GM23338 (cell line): ENCODE results near the gene TPRX1. TPM values are rescaled to one million over a fixed set of nuclear protein-coding genes. Genes with fewer than 3 reads are reported as not detected.

Source experiments
- ATAC-seq: fragments of 200-7000 bp; cut with Tn5 transposase; 3 replicates; pipeline ENCODE4 v1.9.1; 2020
- DNase-seq: peaks from one replicate; pipeline ENCODE4 v3.0.0-alpha.2; 2015; ENCODE audit warnings: low spot score
- H2AFZ ChIP-seq: fragments of 200-600 bp; sonication (generic); 2 replicates; pipeline ENCODE4 v1.8.0; 2016; ENCODE audit warnings: antibody characterized with exemption, mild to moderate bottlenecking, moderate library complexity
- H3F3A ChIP-seq: fragments of 200-600 bp; sonication (generic); replicated peaks from 2 replicates; pipeline ENCODE4 v1.8.0; 2017; ENCODE audit warnings: antibody characterized with exemption, mixed run types, low read depth
- H3K27ac ChIP-seq: fragments of 200-600 bp; sonication (generic); 2 replicates; pipeline ENCODE4 v1.6.1; 2016; ENCODE audit warnings: low read depth
- H3K27me3 ChIP-seq: fragments of 200-600 bp; sonication (generic); 2 replicates; pipeline ENCODE4 v1.8.0; 2016; ENCODE audit warnings: mild to moderate bottlenecking, mixed run types, moderate library complexity; ENCODE audit not compliant: insufficient read depth
- H3K36me3 ChIP-seq: fragments of 200-600 bp; sonication (generic); 2 replicates; pipeline ENCODE4 v1.8.0; 2016; ENCODE audit warnings: mild to moderate bottlenecking; ENCODE audit not compliant: insufficient read depth
- H3K4me1 ChIP-seq: fragments of 200-600 bp; sonication (generic); 2 replicates; pipeline ENCODE4 v1.8.0; 2016; ENCODE audit warnings: mild to moderate bottlenecking, moderate library complexity; ENCODE audit not compliant: insufficient read depth
- H3K4me2 ChIP-seq: fragments of 200-600 bp; sonication (generic); 2 replicates; pipeline ENCODE4 v1.7.1; 2017; ENCODE audit warnings: mixed run types
- H3K4me3 ChIP-seq: fragments of 200-600 bp; sonication (generic); 2 replicates; pipeline ENCODE4 v1.6.1; 2016; ENCODE audit warnings: mixed run types
- H3K79me2 ChIP-seq: fragments of 200-600 bp; sonication (generic); replicated peaks from 2 replicates; pipeline ENCODE4 v1.8.0; 2017; ENCODE audit warnings: mild to moderate bottlenecking; ENCODE audit not compliant: insufficient read depth
- H3K9me2 ChIP-seq: fragments of 200-600 bp; sonication (generic); 2 replicates; pipeline ENCODE4 v1.8.0; 2017; ENCODE audit not compliant: insufficient read depth
- H4K20me1 ChIP-seq: fragments of 200-600 bp; sonication (generic); replicated peaks from 2 replicates; pipeline ENCODE4 v1.8.0; 2017; ENCODE audit warnings: mild to moderate bottlenecking; ENCODE audit not compliant: insufficient read depth
- H3K27ac Mint-ChIP-seq: 2 replicates; pipeline ENCODE4 v1.8.0; 2020; ENCODE audit warnings: inconsistent platforms, mild to moderate bottlenecking, moderate library complexity, mixed read lengths
- H3K27me3 Mint-ChIP-seq: 3 replicates; pipeline ENCODE4 v1.8.0; 2022; ENCODE audit warnings: low read depth, mild to moderate bottlenecking, moderate library complexity, mixed read lengths, inconsistent platforms; ENCODE audit not compliant: insufficient read depth, poor library complexity
- H3K36me3 Mint-ChIP-seq: 3 replicates; pipeline ENCODE4 v1.8.0; 2021; ENCODE audit warnings: low read depth, mild to moderate bottlenecking, inconsistent platforms, moderate library complexity, mixed read lengths
- H3K4me1 Mint-ChIP-seq: 3 replicates; pipeline ENCODE4 v1.8.0; 2020; ENCODE audit warnings: mild to moderate bottlenecking, inconsistent platforms, mixed read lengths
- H3K4me3 Mint-ChIP-seq: 3 replicates; pipeline ENCODE4 v1.8.0; 2021; ENCODE audit warnings: moderate library complexity, mild to moderate bottlenecking, inconsistent platforms, mixed read lengths
- H3K9me3 Mint-ChIP-seq: 3 replicates; pipeline ENCODE4 v1.8.0; 2020; ENCODE audit warnings: moderate library complexity, mild to moderate bottlenecking, inconsistent platforms, mixed read lengths
- CREB1 ChIP-seq: fragments of 250-450 bp; sonication (Bioruptor Pico); IDR thresholded peaks from 2 replicates; pipeline ENCODE4 v1.5.0; 2020; ENCODE audit warnings: low read depth, mild to moderate bottlenecking, moderate library complexity
- CTCF ChIP-seq, 2 experiments: fragments of 200-600 bp in 1 of 2; sonication (generic) in 1 of 2; conservative IDR thresholded peaks; 2 replicates each; pipeline versions ENCODE4 v1.5.1 to v1.6.1; 2016 to 2017; ENCODE audit warnings: antibody characterized with exemption in 2 of 2, low read depth in 2 of 2, mild to moderate bottlenecking in 2 of 2, moderate library complexity in 1 of 2
- ETS1 ChIP-seq: IDR thresholded peaks from 2 replicates; pipeline ENCODE4 v1.6.1; 2016; ENCODE audit warnings: antibody characterized with exemption
- EZH2 ChIP-seq: fragments of 200-600 bp; sonication (generic); IDR thresholded peaks from one replicate; pipeline ENCODE4 v1.8.0; 2017; ENCODE audit warnings: antibody characterized with exemption, mild to moderate bottlenecking, low read depth; ENCODE audit not compliant: unreplicated experiment
- JUNB ChIP-seq: IDR thresholded peaks from one replicate; pipeline ENCODE4 v1.6.1; 2016; ENCODE audit warnings: antibody characterized with exemption; ENCODE audit not compliant: unreplicated experiment
- NANOG ChIP-seq: IDR thresholded peaks from 2 replicates; pipeline ENCODE4 v1.6.1; 2016; ENCODE audit warnings: antibody characterized with exemption, borderline replicate concordance
- REST ChIP-seq: IDR thresholded peaks from one replicate; pipeline ENCODE4 v1.6.1; 2018; ENCODE audit warnings: antibody characterized with exemption; ENCODE audit not compliant: unreplicated experiment
- STAT1 ChIP-seq: IDR thresholded peaks from one replicate; pipeline ENCODE4 v1.6.1; 2016; ENCODE audit warnings: antibody characterized with exemption; ENCODE audit not compliant: unreplicated experiment
- ZNF114 ChIP-seq: fragments of 250-450 bp; sonication (Bioruptor Pico); IDR thresholded peaks from 2 replicates; pipeline ENCODE4 v1.5.0; 2020; ENCODE audit warnings: mild to moderate bottlenecking, moderate library complexity
- ZNF331 ChIP-seq: fragments of 250-450 bp; sonication (Bioruptor Pico); IDR thresholded peaks from 2 replicates; pipeline ENCODE4 v1.5.0; 2020; ENCODE audit warnings: low read depth, mild to moderate bottlenecking, moderate library complexity
- polyA plus RNA-seq: library from polyadenylated mRNA; unstranded; fragments of >200 nt; fragmentation: Nextera tagmentation; extraction: Ambion mirVana; gene quantifications from 2 replicates; pipeline ENCODE4 v1.2.1, GENCODE V29; 2016
- total RNA-seq: library from RNA; depleted of rRNA; stranded (reverse); fragments of >200 nt; shearing (Covaris generic); gene quantifications from 2 replicates; pipeline ENCODE4 v1.2.3, GENCODE V29; 2014

Gene TPRX1
- total and polyA plus RNA-seq, 2 experiments from 2014 or later: 0.28 TPM; not detected in 1

GRCh38 chr19:47801270-47801669, 3.1 kb downstream of the TPRX1 start (continued):
- TF ChIP-seq CTCF (conservative IDR thresholded peaks at IDR 0.05; ENCODE audit: low read depth in 2 of 2): no peak
- no peak for TF ChIP-seq EZH2
- TF ChIP-seq ZNF114: no peak
- no peak for TF ChIP-seq REST
- no peak for TF ChIP-seq CREB1 (CRISPR knock-in tag)
- TF ChIP-seq STAT1: no peak

GRCh38 chr19:47798904-47799266, 5.5 kb downstream of the TPRX1 start:
- peaks cover 6% of the 10 kb centered on the region; the same call in 2 of the 3 replicates for H3K9me3 Mint-ChIP-seq
- TF ChIP-seq ZNF114 (no peak), CTCF (conservative IDR thresholded peaks at IDR 0.05; ENCODE audit: low read depth in 2 of 2) (no peak), STAT1 (no peak), NANOG (no peak), JUNB (no peak), ZNF331 (CRISPR knock-in tag) (no peak), CREB1 (CRISPR knock-in tag) (no peak), ETS1 (no peak), REST (no peak)

More at GRCh38 chr19:47798904-47799266, 5.5 kb downstream of the TPRX1 start:
- H3K27ac ChIP-seq: no peak overlapping the region
- no peaks in the 10 kb centered on the region for H3K79me2 ChIP-seq
- no peak overlapping the region for H2AFZ ChIP-seq
- no peak overlapping the region for H3K4me3 Mint-ChIP-seq
- H3K27me3 Mint-ChIP-seq: peaks cover 2% of the 10 kb centered on the region
- H3K4me1 ChIP-seq: no peaks in the 10 kb centered on the region
- DNase-seq: no peak
- H3K4me2 ChIP-seq: no peak overlapping the region
- H3K9me2 ChIP-seq: no peaks in the 10 kb centered on the region
- H4K20me1 ChIP-seq: no peaks in the 10 kb centered on the region
- H3K27me3 ChIP-seq: no peaks in the 10 kb centered on the region
- no peaks in the 10 kb centered on the region; the same call in 2 of the 3 replicates for H3K36me3 Mint-ChIP-seq
- no peaks in the 10 kb centered on the region for H3K36me3 ChIP-seq
- H3K4me1 Mint-ChIP-seq: no peaks in the 10 kb centered on the region
- no peak for ATAC-seq
- no peak overlapping the region for H3K4me3 ChIP-seq
- H3F3A ChIP-seq: no peaks in the 10 kb centered on the region
- no peak overlapping the region for H3K27ac Mint-ChIP-seq
